Non-pigmented ciliary epithelial cell (primary cell): Measurements from ENCODE around the gene BLZF1.
A peak's percentile ranks its signal among the peaks of the same experiment; 100 is the strongest.
"Not testable (repeated sequence)": the region's sequence is repeated elsewhere in the genome, so short reads cannot be mapped to it uniquely, and the experiment has no call there.

Experiments used
- DNase-seq: peaks from one replicate; pipeline ENCODE4 v3.0.0-alpha.2; 2010; ENCODE audit warnings: low read depth

BLZF1 gene

DNA sequence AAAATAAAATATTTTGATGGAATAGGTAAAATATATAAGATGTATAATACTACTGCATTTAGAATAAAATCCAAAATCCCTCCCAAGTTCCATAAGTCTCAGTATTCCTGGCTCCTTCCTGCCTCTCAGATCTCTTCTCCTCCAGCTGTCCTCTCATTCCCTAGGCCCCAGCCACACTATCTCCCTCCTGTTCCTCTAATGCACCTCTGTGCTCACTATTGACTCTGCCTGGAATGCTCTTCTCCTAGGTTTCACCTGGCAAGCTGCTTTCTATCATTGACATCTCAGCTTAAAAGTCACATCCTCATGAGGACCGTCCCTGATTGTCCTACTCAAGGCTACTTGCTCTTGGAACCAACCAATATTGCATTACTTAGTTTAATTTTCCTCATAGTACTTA lies 7.6 kb upstream of the BLZF1 start:
- no peak for DNase-seq

DNA sequence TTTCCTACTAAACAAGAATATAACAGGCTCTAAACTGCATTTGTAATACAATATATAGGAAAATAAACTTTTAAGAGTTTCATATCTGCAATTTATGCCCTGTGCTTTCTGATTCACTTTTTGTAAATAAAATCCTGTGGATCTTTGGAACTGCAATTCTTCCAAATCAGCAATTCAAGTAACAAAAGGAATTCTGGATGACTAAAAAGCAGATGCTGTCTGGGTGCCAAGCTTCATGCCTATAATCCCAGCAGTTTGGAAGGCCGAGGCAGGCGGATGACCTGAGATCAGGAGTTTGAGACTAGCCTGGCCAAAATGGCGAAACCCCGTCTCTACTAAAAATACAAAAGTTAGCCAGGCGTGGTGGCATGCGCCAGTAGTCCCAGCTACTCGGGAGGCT lies 6.7 kb upstream of the BLZF1 start:
- DNase-seq: no peak

DNA sequence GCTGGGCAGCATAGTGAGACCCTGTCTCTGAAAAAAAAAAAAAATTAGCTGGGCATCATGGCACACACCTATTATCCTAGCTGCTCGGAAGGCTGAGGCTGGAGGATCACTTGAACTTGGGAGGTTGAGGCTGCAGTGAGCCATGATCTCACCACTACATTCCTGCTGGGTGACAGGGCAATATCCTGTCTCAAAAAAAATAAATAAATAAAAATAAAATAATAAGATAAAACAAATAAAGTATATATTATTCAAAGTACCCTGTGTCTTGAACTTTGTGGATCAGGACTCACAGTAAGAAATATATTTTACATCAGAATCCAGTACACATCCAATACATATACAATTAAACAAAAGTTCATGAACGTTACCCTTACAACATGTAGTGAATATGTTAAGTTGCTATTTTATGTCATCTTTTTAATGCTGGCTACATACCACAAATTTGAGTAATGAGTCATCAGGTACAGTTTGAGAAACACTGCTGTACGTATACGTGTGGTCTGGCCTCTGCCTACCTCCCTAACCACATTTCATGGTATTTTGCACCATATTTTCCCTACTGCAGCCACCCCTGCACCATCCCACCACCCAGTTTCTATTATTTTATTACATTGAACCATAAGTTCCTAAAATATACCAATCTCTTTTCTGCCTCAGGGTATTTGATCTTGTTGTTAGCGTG lies 4.8 kb upstream of the BLZF1 start:
- peak; percentile 92 for DNase-seq

DNA sequence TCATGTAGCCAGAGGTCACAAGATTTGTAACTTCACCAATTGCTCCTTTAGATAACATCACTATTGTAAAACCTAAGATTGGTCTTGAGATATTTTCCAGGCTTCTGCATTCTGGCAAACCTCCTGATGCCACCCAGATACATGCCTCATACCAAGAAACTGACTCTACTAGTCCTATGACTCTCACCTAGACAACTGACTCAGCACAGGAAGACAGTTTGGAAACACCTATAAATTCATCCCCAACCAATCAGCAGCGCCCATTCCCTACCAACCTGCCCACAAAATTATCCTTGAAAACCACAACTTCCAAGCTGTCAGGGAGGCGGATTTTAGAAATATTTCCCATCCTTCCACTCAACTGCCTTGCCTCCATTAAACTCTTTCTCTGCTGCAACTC lies 3.0 kb upstream of the BLZF1 start:
- no peak for DNase-seq

DNA sequence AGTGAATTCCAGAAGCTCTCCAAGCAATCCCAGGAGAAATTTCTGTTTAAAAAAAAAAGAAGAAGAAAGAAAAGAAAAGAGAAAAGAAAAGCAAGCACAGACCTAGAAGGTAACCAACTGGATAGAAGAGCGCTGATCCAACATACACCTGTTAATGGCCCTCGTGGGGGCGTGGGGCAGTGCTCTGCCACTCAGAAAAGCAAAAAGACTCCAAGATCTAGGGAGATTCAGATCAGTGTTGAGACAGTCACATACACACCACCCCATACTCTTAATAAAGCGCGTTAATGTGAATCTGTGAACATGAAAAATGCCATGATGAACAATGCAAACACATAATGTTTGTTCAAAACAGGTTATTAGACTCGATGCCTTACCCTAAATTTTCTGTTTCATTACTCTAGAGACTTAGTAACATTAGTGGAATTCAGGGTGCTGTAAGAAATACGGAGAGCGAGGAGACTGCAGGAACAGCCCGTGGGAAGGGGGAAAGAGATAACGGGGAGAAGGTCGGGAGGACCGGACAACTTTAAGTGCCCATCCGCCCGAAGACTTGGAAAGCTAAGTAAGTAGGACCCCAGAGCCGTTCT lies 804 bp upstream of the BLZF1 start:
- DNase-seq: no peak

DNA sequence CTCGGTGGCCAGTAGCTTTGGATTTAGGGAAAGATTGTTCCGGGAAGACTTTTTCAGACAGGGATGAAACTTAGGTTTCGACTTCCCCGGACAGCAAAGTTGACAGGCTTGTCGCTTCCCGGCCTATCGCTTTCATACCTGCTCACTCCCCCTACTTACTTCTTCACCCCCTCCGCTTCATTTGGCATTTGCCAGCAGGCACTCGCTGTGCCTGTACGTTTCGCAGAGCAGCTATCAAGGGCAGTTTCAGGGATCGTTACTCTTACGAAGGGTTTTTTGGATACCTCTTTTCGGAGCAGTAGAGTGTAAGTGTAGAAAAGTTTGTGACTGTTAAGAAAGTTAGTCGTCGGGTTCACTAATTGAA lies 393 bp downstream of the BLZF1 start:
- DNase-seq: no peak

DNA sequence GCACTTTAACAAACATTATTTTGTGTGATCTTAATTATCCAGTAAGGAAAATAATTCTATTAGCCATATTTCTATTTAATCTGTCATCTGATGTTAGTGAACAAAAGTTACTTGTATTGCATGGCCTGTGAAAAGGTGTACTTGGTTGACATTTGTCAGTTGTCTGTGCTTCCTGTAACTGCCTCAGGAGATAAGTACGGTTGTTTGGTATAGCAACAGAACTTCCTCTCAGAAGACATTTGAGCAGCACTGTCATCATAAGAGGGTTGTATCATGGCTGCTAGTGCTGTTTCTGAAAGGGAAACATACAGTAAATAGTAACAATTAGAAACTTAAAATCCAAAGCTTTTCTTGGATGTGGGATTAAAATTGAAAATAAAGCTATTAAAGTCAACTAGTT lies 3.4 kb downstream of the BLZF1 start:
- no peak for DNase-seq

DNA sequence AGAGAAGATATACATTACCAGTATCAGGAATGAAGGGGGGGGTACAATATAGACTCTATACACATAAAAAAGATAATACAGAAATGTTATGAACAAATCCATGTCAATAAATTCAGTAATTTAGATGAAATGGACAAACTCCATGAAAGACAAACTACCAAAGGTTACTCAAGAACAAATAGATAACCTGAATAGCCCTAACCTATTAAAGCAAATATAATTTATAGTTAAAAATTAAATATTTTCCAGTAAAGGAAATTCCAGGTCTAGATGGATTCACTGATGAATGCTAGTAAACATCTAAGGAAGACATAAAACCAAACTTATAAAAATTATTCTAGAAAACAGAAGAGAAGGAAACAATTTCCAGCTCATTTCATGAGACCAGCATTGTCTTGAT lies 13.2 kb downstream of the BLZF1 start:
- no peak for DNase-seq

DNA sequence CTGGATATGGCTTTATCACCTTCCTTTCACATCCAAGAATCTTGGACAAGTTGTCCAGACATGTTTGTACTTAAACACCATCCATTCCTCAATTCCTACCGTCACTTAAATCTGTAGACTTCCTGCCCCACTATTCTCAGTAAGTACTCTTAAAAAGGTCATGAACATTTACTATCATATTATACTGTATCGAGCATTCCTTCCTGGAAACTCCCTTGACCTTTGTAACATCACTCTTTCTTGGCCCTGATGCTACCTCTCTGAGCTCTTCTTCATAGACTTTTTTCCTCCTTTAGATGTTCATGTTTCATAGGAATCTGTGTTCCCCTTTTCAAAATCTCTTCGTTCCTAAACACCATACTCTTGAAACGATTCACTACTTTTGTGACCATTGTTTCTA lies 15.5 kb downstream of the BLZF1 start:
- no peak for DNase-seq

DNA sequence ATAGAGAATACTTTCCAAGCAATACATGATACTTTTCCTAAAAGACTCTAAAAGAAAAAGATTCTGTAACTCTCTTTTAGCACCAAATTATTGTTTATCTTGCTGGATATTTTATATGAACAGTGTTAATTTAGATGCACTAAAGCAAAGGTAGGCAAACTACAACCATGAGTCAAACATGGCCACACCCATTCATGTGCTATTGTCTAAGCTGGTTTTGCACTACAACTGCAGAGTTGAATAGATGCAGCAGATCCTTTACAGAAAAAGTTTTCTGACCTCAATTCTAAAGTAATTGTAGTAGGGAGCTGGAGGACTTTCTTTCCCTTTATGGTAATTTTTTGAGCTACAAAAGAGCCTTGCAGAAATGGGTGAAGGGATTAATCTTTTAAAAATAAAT lies 19.4 kb downstream of the BLZF1 start:
- DNase-seq: no peak

DNA sequence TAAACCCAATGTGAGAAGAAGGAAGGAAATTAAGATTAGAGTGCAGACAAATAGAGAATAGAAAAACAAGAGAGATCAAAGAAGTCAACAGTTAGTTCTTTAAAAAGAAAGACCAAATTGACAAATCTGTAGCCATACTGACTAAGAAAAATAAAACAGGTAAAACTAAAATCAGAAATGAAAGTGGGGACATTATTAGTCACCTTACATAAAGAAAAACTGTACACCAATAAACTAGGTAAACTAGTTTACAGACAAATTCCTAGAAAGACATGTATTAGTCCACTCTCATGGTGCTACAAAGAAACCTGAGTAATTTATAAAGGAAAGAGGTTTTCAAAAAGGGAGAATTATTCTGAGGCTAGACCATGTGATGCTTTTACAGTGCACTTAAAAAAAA lies 22.3 kb downstream of the BLZF1 start:
- DNase-seq: no peak

DNA sequence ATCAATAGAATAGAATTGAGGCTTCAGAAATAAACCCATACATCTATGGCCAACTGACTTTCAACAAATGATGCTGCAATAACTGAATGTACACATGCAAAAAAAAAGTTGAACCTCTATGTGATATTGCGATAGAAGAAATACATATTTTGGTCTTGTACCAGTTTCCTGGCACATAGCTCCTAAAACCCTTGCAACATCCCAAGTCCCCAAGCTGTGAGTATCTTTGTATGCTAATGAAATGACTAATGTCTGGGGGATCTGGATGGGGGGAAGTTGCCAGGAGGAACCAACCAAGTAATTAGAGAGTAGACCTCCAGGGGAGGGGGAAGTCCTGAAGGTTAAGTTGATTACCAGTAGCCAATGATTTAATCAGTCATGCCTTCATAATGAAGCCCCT lies 24.4 kb downstream of the BLZF1 start:
- DNase-seq: no peak

DNA sequence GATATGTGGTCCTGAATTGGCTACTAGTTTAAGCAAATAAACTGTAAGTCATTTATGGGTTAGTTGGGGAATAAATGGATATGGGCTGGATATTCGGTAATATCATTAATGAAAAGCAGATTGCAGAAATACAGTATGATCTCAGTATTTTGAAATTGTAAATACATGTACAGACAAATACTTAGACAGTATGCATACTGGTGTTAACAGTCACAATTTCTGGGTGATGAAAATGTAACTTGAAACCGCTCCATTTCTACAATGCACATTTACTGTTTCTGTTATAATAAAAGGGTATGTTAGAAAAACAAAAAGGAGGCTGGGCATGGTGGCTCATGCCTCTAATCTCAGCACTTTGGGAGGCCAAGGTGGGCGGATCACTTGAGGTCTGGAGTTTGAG lies 28.0 kb downstream of the BLZF1 start:
- peak; percentile 4 for DNase-seq

DNA sequence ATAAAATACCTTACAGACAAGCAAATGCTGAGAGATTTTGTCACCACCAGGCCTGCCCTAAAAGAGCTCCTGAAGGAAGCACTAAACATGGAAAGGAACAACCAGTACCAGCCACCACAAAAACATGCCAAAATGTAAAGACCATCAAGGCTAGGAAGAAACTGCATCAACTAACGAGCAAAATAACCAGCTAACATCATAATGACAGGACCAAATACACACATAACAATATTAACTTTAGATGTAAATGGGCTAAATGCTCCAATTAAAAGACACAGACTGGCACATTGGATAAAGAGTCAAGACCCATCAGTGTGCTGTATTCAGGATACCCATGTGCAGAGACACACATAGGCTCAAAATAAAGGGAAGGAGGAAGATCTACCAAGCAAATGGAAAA lies 34.6 kb downstream of the BLZF1 start:
- not testable (repeated sequence) for DNase-seq

DNA sequence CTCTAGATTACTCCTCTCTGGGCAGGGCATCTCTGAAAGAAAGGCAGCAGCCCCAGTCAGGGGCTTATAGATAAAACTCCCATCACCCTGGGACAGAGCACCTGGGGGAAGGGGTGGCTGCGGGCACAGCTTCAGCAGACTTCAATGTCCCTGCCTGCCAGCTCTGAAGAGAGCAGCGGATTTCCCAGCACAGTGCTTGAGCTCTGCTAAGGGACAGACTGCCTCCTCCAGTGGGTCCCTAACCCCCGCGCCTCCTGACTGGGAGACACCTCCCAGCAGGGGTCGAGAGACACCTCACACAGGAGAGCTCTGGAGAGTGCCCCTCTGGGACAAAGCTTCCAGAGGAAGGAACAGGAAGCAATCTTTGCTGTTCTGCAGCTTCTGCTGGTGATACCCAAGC lies 40.3 kb downstream of the BLZF1 start:
- not testable (repeated sequence) for DNase-seq

DNA sequence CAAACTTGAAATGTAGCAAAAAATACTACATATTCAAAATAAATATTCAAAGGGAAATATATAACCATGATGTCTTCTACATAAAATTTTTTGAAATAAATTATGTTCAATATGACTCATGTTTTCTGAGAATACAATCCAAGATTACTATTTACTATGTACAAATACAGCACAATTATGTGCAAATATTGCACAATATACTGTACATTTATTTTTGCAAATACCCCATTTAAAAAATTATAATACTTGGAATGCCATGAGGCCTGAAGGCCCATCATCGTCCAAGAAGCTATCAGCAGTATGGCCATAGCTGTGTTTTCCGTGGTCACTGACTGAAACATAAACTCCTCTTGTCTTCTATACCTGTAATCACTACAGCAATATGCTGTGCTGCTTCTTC lies 47.0 kb downstream of the BLZF1 start:
- no peak for DNase-seq

DNA sequence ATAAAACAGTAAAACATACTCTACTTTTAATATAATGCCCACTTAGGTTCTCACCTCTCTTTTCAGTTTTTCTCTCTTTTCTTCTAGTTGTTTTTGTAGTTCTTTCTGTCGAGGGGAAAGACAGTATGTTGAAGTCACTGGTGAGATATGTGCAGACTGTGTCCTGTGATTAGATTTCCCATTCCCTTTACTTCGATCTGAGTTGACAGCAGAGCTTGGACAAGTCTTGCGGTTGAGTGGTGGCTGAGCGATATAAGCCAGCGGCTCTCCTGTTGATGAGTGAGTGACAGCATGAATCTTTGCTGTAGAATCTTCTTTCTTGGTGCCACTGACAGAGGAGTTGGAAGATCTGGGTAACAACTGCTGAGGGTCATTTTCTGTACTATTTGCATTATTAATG lies 53.3 kb downstream of the BLZF1 start:
- no peak for DNase-seq

DNA sequence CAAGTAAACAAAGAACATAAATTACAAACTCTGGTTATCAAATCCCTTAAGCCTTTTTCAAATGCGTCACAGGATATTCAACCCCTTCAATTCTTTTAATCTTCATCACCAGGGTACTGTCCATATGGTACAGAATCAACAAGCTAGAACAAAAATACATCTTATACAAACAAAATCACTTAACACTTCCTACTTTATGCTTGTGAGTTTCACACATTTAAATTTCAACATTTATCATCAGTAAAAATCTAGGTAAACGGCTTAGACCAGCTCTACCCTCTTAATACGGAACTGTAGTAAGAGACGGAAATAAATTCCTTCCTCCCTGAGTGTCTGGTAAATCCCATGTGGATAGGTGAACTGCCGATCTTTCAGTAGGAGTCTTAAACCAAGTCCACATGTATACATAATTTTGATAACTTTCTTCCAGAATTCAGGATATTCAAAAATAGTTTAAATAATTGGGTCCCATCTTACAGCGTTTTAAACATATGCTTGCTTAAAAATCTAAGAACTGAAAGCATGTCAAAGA lies 58.2 kb downstream of the BLZF1 start:
- DNase-seq: no peak

DNA sequence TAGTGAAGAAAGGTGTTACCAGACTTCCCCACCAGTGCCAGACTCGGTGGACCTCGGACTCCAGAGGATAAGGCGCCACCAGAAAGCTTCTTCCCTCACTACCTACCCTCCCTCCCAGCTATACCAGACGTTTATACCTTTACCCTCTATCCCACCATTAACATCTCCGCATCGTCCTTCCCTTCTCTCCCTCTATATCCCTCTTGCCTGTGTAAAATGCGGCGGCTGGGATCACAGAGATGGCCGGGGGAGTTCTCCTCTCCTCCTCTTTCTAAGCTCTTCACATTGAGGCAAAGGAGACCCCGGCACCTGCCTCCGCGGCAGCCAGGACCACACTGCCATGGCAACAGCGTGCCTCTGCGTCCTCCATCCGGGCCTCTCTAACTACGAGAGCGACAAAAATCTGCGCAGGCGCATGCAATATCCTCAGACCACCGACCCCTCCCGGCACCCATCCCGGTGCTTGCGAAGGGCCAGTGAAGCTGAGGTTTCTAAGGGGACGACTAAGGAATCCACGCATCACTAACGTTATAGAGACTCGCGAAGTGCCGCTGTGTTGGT lies 59.2 kb downstream of the BLZF1 start, which contains the start of gene CCDC181:
CCDC181 (minus strand) TSS at position 394 of the 561 bp plus-strand sequence. CDS start 2,547 bp downstream, outside the sequence.
- DNase-seq: peak; percentile 27
